Trophoblast cell (in vitro differentiated cells and primary cell): Measurements from ENCODE around the gene CD1C.
"Not testable (repeated sequence)": the region's sequence is repeated elsewhere in the genome, so short reads cannot be mapped to it uniquely, and the experiment has no call there.

ENCODE experiments used
- DNase-seq, 2 donors: peaks; one replicate each; pipeline ENCODE4 v3.0.0-alpha.2; 2016
- H2AFZ ChIP-seq: 2 replicates; pipeline ENCODE4 v1.6.1; 2013; ENCODE audit warnings: low read length, moderate library complexity, mild to moderate bottlenecking; ENCODE audit not compliant: insufficient read depth, poor library complexity
- H2AK5ac ChIP-seq: 2 replicates; pipeline ENCODE4 v1.6.1; 2013; ENCODE audit warnings: mild to moderate bottlenecking, low read length
- H2BK120ac ChIP-seq: 2 replicates; pipeline ENCODE4 v1.6.1; 2013; ENCODE audit warnings: low read length, mild to moderate bottlenecking, moderate library complexity; ENCODE audit not compliant: insufficient read depth, poor library complexity
- H2BK12ac ChIP-seq: 2 replicates; pipeline ENCODE4 v1.6.1; 2013; ENCODE audit warnings: mild to moderate bottlenecking, low read length, moderate library complexity
- H2BK5ac ChIP-seq: 2 replicates; pipeline ENCODE4 v1.6.1; 2013; ENCODE audit warnings: low read length, low read depth, moderate library complexity, mild to moderate bottlenecking; ENCODE audit not compliant: poor library complexity
- H3K14ac ChIP-seq: 2 replicates; pipeline ENCODE4 v1.6.1; 2013; ENCODE audit warnings: mild to moderate bottlenecking, low read length
- H3K18ac ChIP-seq: 2 replicates; pipeline ENCODE4 v1.6.1; 2013; ENCODE audit warnings: mild to moderate bottlenecking, low read length
- H3K23ac ChIP-seq: 2 replicates; pipeline ENCODE4 v1.6.1; 2013; ENCODE audit warnings: low read length
- H3K27ac ChIP-seq: 2 replicates; pipeline ENCODE4 v1.5.1; 2013; ENCODE audit warnings: low read depth, mild to moderate bottlenecking, inconsistent platforms, low read length, moderate library complexity
- H3K27me3 ChIP-seq: 2 replicates; pipeline ENCODE4 v1.6.1; 2013; ENCODE audit warnings: inconsistent platforms, mild to moderate bottlenecking, low read length, moderate library complexity; ENCODE audit not compliant: insufficient read depth
- H3K36me3 ChIP-seq, 2 experiments: 1 replicate in 1 of 2; 2 replicates in 1 of 2; pipeline ENCODE4 v1.6.1; 2013; ENCODE audit warnings: low read length in 2 of 2, mild to moderate bottlenecking in 2 of 2, moderate library complexity in 1 of 2; ENCODE audit not compliant: insufficient read depth in 2 of 2, control insufficient read depth in 1 of 2
- H3K4ac ChIP-seq: 2 replicates; pipeline ENCODE4 v1.6.1; 2013; ENCODE audit warnings: low read depth, mild to moderate bottlenecking, low read length, moderate library complexity
- H3K4me1 ChIP-seq, 2 experiments: 1 replicate in 1 of 2; 2 replicates in 1 of 2; pipeline ENCODE4 v1.6.1; 2013; ENCODE audit warnings: low read length in 2 of 2, mild to moderate bottlenecking in 2 of 2, moderate library complexity in 1 of 2; ENCODE audit not compliant: insufficient read depth in 2 of 2, control insufficient read depth in 1 of 2
- H3K4me2 ChIP-seq: 2 replicates; pipeline ENCODE4 v1.6.1; 2013; ENCODE audit warnings: inconsistent platforms, mild to moderate bottlenecking, low read length, moderate library complexity
- H3K4me3 ChIP-seq: 2 replicates; pipeline ENCODE4 v1.5.1; 2013; ENCODE audit warnings: mild to moderate bottlenecking, low read depth, low read length, inconsistent platforms
- H3K79me1 ChIP-seq: one replicate; pipeline ENCODE4 v1.6.1; 2013; ENCODE audit warnings: low read length
- H3K79me2 ChIP-seq: 2 replicates; pipeline ENCODE4 v1.6.1; 2013; ENCODE audit warnings: low read length, mild to moderate bottlenecking; ENCODE audit not compliant: control insufficient read depth, insufficient read depth, poor library complexity
- H3K9ac ChIP-seq: 2 replicates; pipeline ENCODE4 v1.6.1; 2013; ENCODE audit warnings: mild to moderate bottlenecking, low read length
- H3K9me3 ChIP-seq: 2 replicates; pipeline ENCODE4 v1.6.1; 2013; ENCODE audit warnings: low read depth, mild to moderate bottlenecking, control low read depth, inconsistent platforms, low read length; ENCODE audit not compliant: insufficient read depth
- H4K12ac ChIP-seq: 2 replicates; pipeline ENCODE4 v1.6.1; 2013; ENCODE audit warnings: low read depth, mild to moderate bottlenecking, low read length, moderate library complexity
- H4K8ac ChIP-seq: 2 replicates; pipeline ENCODE4 v1.6.1; 2013; ENCODE audit warnings: low read depth, mild to moderate bottlenecking, low read length, moderate library complexity
- H4K91ac ChIP-seq: one replicate; pipeline ENCODE4 v1.6.1; 2013; ENCODE audit warnings: low read depth, mild to moderate bottlenecking, low read length, moderate library complexity
- WGBS: extraction: QIAGEN DNeasy Blood & Tissue Kit; methylation state at CpG from one replicate; pipeline ENCODE4 v1.1.7; 2013; ENCODE audit warnings: missing lambda C conversion rate; ENCODE audit not compliant: insufficient read length, insufficient coverage; ENCODE audit errors: extremely low coverage; 5-methylcytosine and 5-hydroxymethylcytosine counted together

Gene CD1C

DNA sequence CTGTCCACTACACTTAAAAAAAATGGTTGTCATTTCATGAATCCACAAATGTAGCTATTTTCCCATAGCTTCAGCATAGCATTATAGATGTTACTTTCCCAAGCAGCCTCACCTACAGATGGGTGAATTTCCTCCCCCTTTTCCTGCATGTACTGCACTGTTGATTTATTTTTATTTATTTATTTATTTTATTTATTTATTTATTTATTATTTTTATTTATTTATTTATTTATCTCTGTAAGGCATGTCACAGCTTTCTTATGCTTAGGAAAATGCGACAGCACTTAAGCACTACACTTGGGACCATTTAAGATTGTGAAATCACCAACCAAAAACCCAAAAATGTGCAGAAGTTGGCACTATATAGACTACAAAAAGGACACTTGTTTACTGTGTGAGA lies 30.6 kb upstream of the CD1C start:
- H3K9ac ChIP-seq, result no peak overlapping the region
- H3K79me1 ChIP-seq, result no peaks in the 10 kb centered on the region
- H3K4me2 ChIP-seq, result no peak overlapping the region
- H3K36me3 ChIP-seq, result no peaks in the 10 kb centered on the region
- WGBS, result no CpG with 5 or more reads among the region's 1 CpG
- H3K4ac ChIP-seq, result no peak overlapping the region
- H3K27me3 ChIP-seq, result no peaks in the 10 kb centered on the region
- H4K12ac ChIP-seq, result no peak overlapping the region
- no peak overlapping the region for H2AFZ ChIP-seq
- H2BK5ac ChIP-seq, result no peak overlapping the region
- H3K4me1 ChIP-seq, result no peaks in the 10 kb centered on the region
- H3K79me2 ChIP-seq, result no peaks in the 10 kb centered on the region
- DNase-seq, result no peak
- H2AK5ac ChIP-seq, result no peak overlapping the region
- H3K23ac ChIP-seq, result no peak overlapping the region
- no peak overlapping the region for H3K27ac ChIP-seq
- H2BK12ac ChIP-seq, result no peak overlapping the region
- H3K14ac ChIP-seq, result no peak overlapping the region
- H3K9me3 ChIP-seq, result no peaks in the 10 kb centered on the region
- H2BK120ac ChIP-seq, result no peak overlapping the region
- H4K8ac ChIP-seq, result no peak overlapping the region
- H3K18ac ChIP-seq, result no peak overlapping the region
- H4K91ac ChIP-seq, result no peak overlapping the region
- no peak overlapping the region for H3K4me3 ChIP-seq

- Histone ChIP-seq H2BK120ac (no peak overlapping the region), H3K14ac (no peak overlapping the region), H3K79me2 (no peaks in the 10 kb centered on the region), H3K79me1 (no peaks in the 10 kb centered on the region), H4K8ac (no peak overlapping the region), H3K27me3 (no peaks in the 10 kb centered on the region), H3K4ac (no peak overlapping the region), H3K9me3 (no peaks in the 10 kb centered on the region), H4K91ac (no peak overlapping the region), H2AK5ac (no peak overlapping the region), H3K36me3 (no peaks in the 10 kb centered on the region), H3K23ac (no peak overlapping the region), H2BK5ac (no peak overlapping the region), H3K4me2 (no peak overlapping the region), H4K12ac (no peak overlapping the region), H3K4me3 (no peak overlapping the region), H3K9ac (no peak overlapping the region), H3K4me1 (no peaks in the 10 kb centered on the region), H2AFZ (no peak overlapping the region), H3K27ac (no peak overlapping the region), H2BK12ac (no peak overlapping the region), H3K18ac (no peak overlapping the region)
- no peak for DNase-seq
These were observed 17.0 kb upstream of the CD1C start for GRCh38 chr1:158272681-158273080.

GRCh38 chr1:158274797-158275196 lies 14.9 kb upstream of the CD1C start:
- H3K79me2 ChIP-seq, result no peaks in the 10 kb centered on the region
- H3K18ac ChIP-seq, result no peak overlapping the region
- no peak overlapping the region for H3K4ac ChIP-seq
- no peak overlapping the region for H3K23ac ChIP-seq
- WGBS, result no CpG with 5 or more reads among the region's 5 CpGs
- no peaks in the 10 kb centered on the region for H3K9me3 ChIP-seq
- H3K4me1 ChIP-seq, result no peaks in the 10 kb centered on the region
- no peak overlapping the region for H3K4me2 ChIP-seq
- no peaks in the 10 kb centered on the region for H3K27me3 ChIP-seq
- no peak overlapping the region for H2BK12ac ChIP-seq
- no peak for DNase-seq
- no peak overlapping the region for H2BK5ac ChIP-seq
- H2AFZ ChIP-seq, result no peak overlapping the region
- no peak overlapping the region for H4K91ac ChIP-seq
- H3K27ac ChIP-seq, result no peak overlapping the region
- no peak overlapping the region for H3K14ac ChIP-seq
- no peaks in the 10 kb centered on the region for H3K79me1 ChIP-seq
- no peak overlapping the region for H4K8ac ChIP-seq
- H3K4me3 ChIP-seq, result no peak overlapping the region
- no peak overlapping the region for H2BK120ac ChIP-seq
- H3K36me3 ChIP-seq, result no peaks in the 10 kb centered on the region
- H4K12ac ChIP-seq, result no peak overlapping the region
- H3K9ac ChIP-seq, result no peak overlapping the region
- H2AK5ac ChIP-seq, result no peak overlapping the region

- not testable (repeated sequence) for H3K14ac ChIP-seq, H2BK12ac ChIP-seq, H4K91ac ChIP-seq, H3K27ac ChIP-seq, H3K4me1 ChIP-seq, H3K4ac ChIP-seq, H2BK5ac ChIP-seq, H3K9me3 ChIP-seq, H2AFZ ChIP-seq, H3K9ac ChIP-seq, H3K79me1 ChIP-seq, H2BK120ac ChIP-seq, H3K27me3 ChIP-seq, H3K4me3 ChIP-seq, H3K36me3 ChIP-seq, H3K79me2 ChIP-seq, DNase-seq, H3K23ac ChIP-seq, H2AK5ac ChIP-seq, H3K18ac ChIP-seq, H4K12ac ChIP-seq, H4K8ac ChIP-seq, H3K4me2 ChIP-seq
- WGBS, result no CpG with 5 or more reads among the region's 2 CpGs
These were observed 7.3 kb upstream of the CD1C start for GRCh38 chr1:158282421-158282820.

DNA sequence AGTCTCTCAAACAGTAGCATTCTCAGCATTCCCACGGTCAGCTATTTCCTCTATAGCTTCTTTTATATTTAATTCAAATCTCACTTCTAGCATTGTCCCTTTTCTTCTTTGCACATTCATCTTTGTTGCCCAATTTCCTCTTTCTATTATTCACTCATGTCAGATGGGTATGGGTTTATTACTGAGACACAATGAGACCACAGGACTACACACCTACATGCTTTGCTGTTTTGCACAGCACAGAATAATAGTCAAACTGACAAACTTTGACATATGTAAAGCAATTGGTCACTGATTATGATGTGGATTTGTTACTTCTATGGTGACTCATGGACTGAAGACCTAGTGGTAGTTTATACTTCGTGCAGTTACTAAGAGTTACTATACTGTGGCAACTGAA lies 5.8 kb upstream of the CD1C start:
- Histone ChIP-seq H3K4me2 (no peak overlapping the region), H3K36me3 (no peaks in the 10 kb centered on the region), H3K14ac (no peak overlapping the region), H4K8ac (no peak overlapping the region), H3K27me3 (no peaks in the 10 kb centered on the region), H3K18ac (no peak overlapping the region), H3K79me2 (no peaks in the 10 kb centered on the region), H2AK5ac (no peak overlapping the region), H2AFZ (no peak overlapping the region), H3K79me1 (no peaks in the 10 kb centered on the region), H3K23ac (no peak overlapping the region), H3K4me3 (no peak overlapping the region), H4K12ac (no peak overlapping the region), H3K4me1 (no peaks in the 10 kb centered on the region), H2BK5ac (no peak overlapping the region), H4K91ac (no peak overlapping the region), H3K4ac (no peak overlapping the region), H3K9ac (no peak overlapping the region), H2BK120ac (no peak overlapping the region), H2BK12ac (no peak overlapping the region), H3K27ac (no peak overlapping the region), H3K9me3 (peaks cover 5% of the 10 kb centered on the region)
- no CpG with 5 or more reads among the region's 2 CpGs for WGBS
- peak in 1 of 2 donors; percentile 14 for DNase-seq
